ENCODE data around the gene SEPHS2. TPM values are rescaled to one million over a fixed set of nuclear protein-coding genes. Genes with fewer than 3 reads are reported as not detected.

The SEPHS2 gene
- total and polyA plus RNA-seq, 2 of the 8 experiments (the other 6 are each of a cell fraction or from before 2014, with no cell fraction given), result 28.2 to 61.8 TPM

DNA sequence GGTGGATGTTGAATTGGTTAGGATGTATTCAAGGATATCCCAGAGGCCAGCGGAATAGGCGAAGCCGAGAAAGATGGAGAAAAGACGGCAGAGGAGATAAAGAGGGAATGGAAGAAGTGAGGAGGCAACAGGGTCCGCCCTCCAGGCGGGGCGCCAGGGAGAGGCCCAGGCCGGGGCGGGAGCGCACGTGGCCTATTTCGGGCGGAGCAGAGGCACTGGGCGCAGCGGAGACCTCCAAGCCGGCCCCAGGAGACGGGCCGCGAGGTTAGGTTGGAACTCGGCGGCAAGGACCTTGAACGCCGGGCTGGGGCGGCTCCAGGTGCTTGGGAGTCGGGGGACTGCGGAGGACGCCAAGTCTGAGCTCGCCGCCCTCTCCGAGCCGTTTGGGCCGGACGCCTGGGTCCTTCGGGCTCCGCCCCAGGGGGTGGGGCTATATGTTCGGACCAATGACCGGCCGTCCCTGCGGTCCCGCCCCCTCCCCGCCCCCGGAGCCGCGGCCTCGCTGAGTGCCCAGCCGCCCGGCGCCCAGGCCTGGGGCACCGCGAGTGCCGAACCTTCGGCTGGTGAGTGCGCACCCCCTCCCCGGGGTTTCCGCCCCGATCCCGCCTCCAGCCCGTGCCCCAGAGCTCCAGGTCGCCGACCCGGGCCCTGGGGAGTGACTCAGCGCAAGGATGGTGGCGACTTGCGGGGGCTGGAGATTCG lies 38.4 kb downstream of the SEPHS2 start, which contains the start of gene ZNF771 (continued):
- peak; percentile 98 for TF ChIP-seq TAF1 (IDR thresholded peaks at IDR 0.05; ENCODE audit: low read depth, low read length)
- TF ChIP-seq TCF12 (IDR thresholded peaks at IDR 0.05; ENCODE audit: low read depth, low read length), result no peak
- no peak for TF ChIP-seq SUZ12 (IDR thresholded peaks at IDR 0.05; ENCODE audit: low read length)
- no peak for TF ChIP-seq BACH1 (IDR thresholded peaks at IDR 0.05; ENCODE audit: low read length)
- no peak for TF ChIP-seq HDAC2 (IDR thresholded peaks at IDR 0.05; ENCODE audit: borderline replicate concordance in 1 of 2, low read depth in 2 of 2, low read length in 2 of 2)
- peak; percentile 62; the same call in 1 of the 2 replicates for TF ChIP-seq EGR1 (IDR thresholded peaks at IDR 0.05; ENCODE audit: borderline replicate concordance, low read depth, low read length)
- no peak for TF ChIP-seq EP300 (IDR thresholded peaks at IDR 0.05; ENCODE audit: borderline replicate concordance in 1 of 2, low read depth in 2 of 2, low read length in 2 of 2)
- no peak for TF ChIP-seq CBX8 (IDR thresholded peaks at IDR 0.05; ENCODE audit: borderline replicate concordance, low read depth, low read length)
- TF ChIP-seq CTCF (IDR thresholded peaks at IDR 0.05; ENCODE audit: control extremely low read depth in 1 of 3, insufficient read depth in 1 of 3, low read depth in 1 of 3, low read length in 3 of 3), result no peak
- TF ChIP-seq, protein P1, sequence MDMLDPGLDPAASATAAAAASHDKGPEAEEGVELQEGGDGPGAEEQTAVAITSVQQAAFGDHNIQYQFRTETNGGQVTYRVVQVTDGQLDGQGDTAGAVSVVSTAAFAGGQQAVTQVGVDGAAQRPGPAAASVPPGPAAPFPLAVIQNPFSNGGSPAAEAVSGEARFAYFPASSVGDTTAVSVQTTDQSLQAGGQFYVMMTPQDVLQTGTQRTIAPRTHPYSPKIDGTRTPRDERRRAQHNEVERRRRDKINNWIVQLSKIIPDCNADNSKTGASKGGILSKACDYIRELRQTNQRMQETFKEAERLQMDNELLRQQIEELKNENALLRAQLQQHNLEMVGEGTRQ (IDR thresholded peaks at IDR 0.05; ENCODE audit: low read length), result peak; percentile 56
- peak; percentile 74 for TF ChIP-seq POLR2AphosphoS5 (IDR thresholded peaks at IDR 0.05; ENCODE audit: low read depth, low read length)
- TF ChIP-seq MAFK (IDR thresholded peaks at IDR 0.05; ENCODE audit: low read depth, low read length), result no peak
- TF ChIP-seq SIN3A (conservative IDR thresholded peaks at IDR 0.05 in 1 of 2, IDR thresholded peaks at IDR 0.05 in 1 of 2; ENCODE audit: low read depth in 1 of 2, low read length in 2 of 2), result peak in 1 of 2 experiments; percentile 54; a peak in 1 of 4 replicates
- TF ChIP-seq POU5F1 (IDR thresholded peaks at IDR 0.05; ENCODE audit: low read depth, low read length), result no peak
- TF ChIP-seq FOSL1 (IDR thresholded peaks at IDR 0.05; ENCODE audit: insufficient read depth, low read depth, low read length), result 0 out of 2 replicates have a peak, but pooled peaks have one; percentile 28
- TF ChIP-seq MAX (IDR thresholded peaks at IDR 0.05), result peak; percentile 91
